ENCODE results near the gene HLCS. TPM values are rescaled to one million over a fixed set of nuclear protein-coding genes. Genes with fewer than 3 reads are reported as not detected.
A peak's percentile ranks its signal among the peaks of the same experiment; 100 is the strongest.

The HLCS gene
- total and polyA plus RNA-seq, 10 of the 15 experiments (the other 5 are each of a cell fraction or from before 2014, with no cell fraction given), result 1.5 to 12.7 (median 9.6) TPM

DNA sequence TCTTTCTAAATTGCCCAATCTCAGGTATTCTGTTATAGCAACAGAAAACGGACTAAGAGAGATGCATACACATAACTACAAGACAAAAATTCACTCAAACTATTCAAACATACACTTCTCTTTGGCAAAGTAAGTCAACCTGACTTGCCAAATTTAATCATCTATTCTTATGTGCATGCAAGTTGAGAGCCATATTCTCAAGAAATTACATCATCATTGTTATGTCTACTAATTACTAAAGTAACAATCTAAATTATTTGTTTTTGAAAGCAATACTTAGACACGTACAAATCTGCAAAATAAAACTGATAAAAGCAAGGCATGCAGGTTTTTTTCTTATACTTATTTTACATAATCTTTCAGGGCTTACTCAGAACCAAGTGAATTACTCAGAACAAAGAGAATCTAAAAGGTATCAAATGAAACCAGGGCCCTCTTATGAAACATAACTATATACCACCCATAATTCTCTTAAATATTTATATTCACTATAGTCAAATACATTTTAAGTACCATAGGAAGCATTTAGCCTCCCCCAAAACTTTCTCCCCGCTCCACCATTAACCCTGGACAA is 62.3 kb downstream of the HLCS start (continued):
- TF ChIP-seq, protein P1, sequence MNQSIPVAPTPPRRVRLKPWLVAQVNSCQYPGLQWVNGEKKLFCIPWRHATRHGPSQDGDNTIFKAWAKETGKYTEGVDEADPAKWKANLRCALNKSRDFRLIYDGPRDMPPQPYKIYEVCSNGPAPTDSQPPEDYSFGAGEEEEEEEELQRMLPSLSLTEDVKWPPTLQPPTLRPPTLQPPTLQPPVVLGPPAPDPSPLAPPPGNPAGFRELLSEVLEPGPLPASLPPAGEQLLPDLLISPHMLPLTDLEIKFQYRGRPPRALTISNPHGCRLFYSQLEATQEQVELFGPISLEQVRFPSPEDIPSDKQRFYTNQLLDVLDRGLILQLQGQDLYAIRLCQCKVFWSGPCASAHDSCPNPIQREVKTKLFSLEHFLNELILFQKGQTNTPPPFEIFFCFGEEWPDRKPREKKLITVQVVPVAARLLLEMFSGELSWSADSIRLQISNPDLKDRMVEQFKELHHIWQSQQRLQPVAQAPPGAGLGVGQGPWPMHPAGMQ (IDR thresholded peaks at IDR 0.05; ENCODE audit: borderline replicate concordance), result no peak
- no peak for TF ChIP-seq E2F8 (IDR thresholded peaks at IDR 0.05; ENCODE audit: low read depth, partially characterized antibody)

GRCh38 chr21:36902793-36903192 is 63.7 kb downstream of the HLCS start:
- SMC1A ChIA-PET (ENCODE audit: uncharacterized antibody, unreplicated experiment), result no interaction called here
- no peak overlapping the region for H3K4me3 ChIP-seq
- no peak overlapping the region for H3K4me2 ChIP-seq (ENCODE audit: control insufficient read depth, insufficient read depth)
- no peak for ATAC-seq
- no peaks in the 10 kb centered on the region for H3K36me3 ChIP-seq (ENCODE audit: control insufficient read depth in 2 of 2, insufficient read depth in 2 of 2, low read length in 1 of 2)
- H2AFZ ChIP-seq (ENCODE audit: control insufficient read depth, low read depth, low read length), result no peak overlapping the region
- CTCF ChIA-PET, result no interaction called here
- intact Hi-C loops (cut with micrococcal nuclease; ENCODE audit: unreplicated experiment) (no loop called here), in situ Hi-C loops (cut with MboI) (no loop called here)
- FAIRE-seq, result no peak
- no peaks in the 10 kb centered on the region for H4K20me1 ChIP-seq (ENCODE audit: control insufficient read depth, insufficient read depth)
- TF ChIP-seq REST (IDR thresholded peaks at IDR 0.05; ENCODE audit: low read depth, low read length) (peak; percentile 50; the same call in 1 of the 2 replicates), CHD4 (IDR thresholded peaks at IDR 0.05) (no peak)
- POLR2A ChIA-PET, result interaction anchor here (0.5 kb wide), 1 partner anchor 114 kb away, joined by 3 read pairs; no protein-coding TSS in a partner anchor
- no peaks in the 10 kb centered on the region for H3K9me3 ChIP-seq (replicated peaks; ENCODE audit: control insufficient read depth, insufficient read depth, low read length)
- no peak overlapping the region for H3K27ac ChIP-seq (ENCODE audit: control insufficient read depth, insufficient read depth)
- no peak for DNase-seq (ENCODE audit: low read depth, low spot score)
- no TSS peak for BruUV-seq (replicated peaks)
- no peak overlapping the region for H3K9ac ChIP-seq (ENCODE audit: control insufficient read depth, insufficient read depth, low read length)
- no peaks in the 10 kb centered on the region for H3K4me1 ChIP-seq (ENCODE audit: control insufficient read depth, insufficient read depth, low read length)
- no peaks in the 10 kb centered on the region for H3K27me3 ChIP-seq (replicated peaks in 1 of 2; ENCODE audit: control insufficient read depth in 2 of 2, insufficient read depth in 2 of 2, low read length in 1 of 2)
- WGBS (ENCODE audit: insufficient coverage, insufficient replicate concordance, low lambda C conversion rate, missing lambda C conversion rate), result 78% methylated on average over 5 of the region's 5 CpGs
- H3K79me2 ChIP-seq (ENCODE audit: control insufficient read depth, insufficient read depth, low read length), result no peaks in the 10 kb centered on the region
- RAD21 ChIA-PET (ENCODE audit: unreplicated experiment), result no interaction called here

All from GM12878 (cell line).